Mesendoderm (in vitro differentiated cells): ENCODE results near the gene NCCRP1.

Source experiments
- DNase-seq: peaks from one replicate; pipeline ENCODE4 v3.0.0; 2013
- H2AK5ac ChIP-seq: 2 replicates; pipeline ENCODE4 v1.6.1; 2013; ENCODE audit warnings: low read length, inconsistent platforms
- H2BK120ac ChIP-seq: 2 replicates; pipeline ENCODE4 v1.6.1; 2013; ENCODE audit warnings: low read depth, mild to moderate bottlenecking, low read length, moderate library complexity, mixed read lengths
- H2BK15ac ChIP-seq: replicated peaks from 2 replicates; pipeline ENCODE4 v1.6.1; 2013; ENCODE audit warnings: low read depth, mild to moderate bottlenecking, moderate library complexity
- H2BK5ac ChIP-seq: 2 replicates; pipeline ENCODE4 v1.6.1; 2013; ENCODE audit warnings: low read length, inconsistent platforms
- H3K18ac ChIP-seq: 2 replicates; pipeline ENCODE4 v1.6.1; 2013; ENCODE audit warnings: mild to moderate bottlenecking, low read length, mixed read lengths
- H3K23ac ChIP-seq: one replicate; pipeline ENCODE4 v1.6.1; 2013; ENCODE audit warnings: low read length
- H3K27ac ChIP-seq: 2 replicates; pipeline ENCODE4 v1.5.1; 2013; ENCODE audit warnings: low read depth, mild to moderate bottlenecking, inconsistent platforms, low read length, moderate library complexity
- H3K27me3 ChIP-seq: 2 replicates; pipeline ENCODE4 v1.6.1; 2013; ENCODE audit warnings: low read length, control low read depth, mild to moderate bottlenecking, inconsistent platforms; ENCODE audit not compliant: insufficient read depth, poor library complexity
- H3K36me3 ChIP-seq: 2 replicates; pipeline ENCODE4 v1.6.1; 2013; ENCODE audit warnings: low read length, inconsistent platforms; ENCODE audit not compliant: control insufficient read depth, insufficient read depth
- H3K4ac ChIP-seq: one replicate; pipeline ENCODE4 v1.6.1; 2013; ENCODE audit warnings: low read depth, mild to moderate bottlenecking, low read length, moderate library complexity
- H3K4me1 ChIP-seq: 2 replicates; pipeline ENCODE4 v1.6.1; 2013; ENCODE audit warnings: low read depth, low read length, inconsistent platforms; ENCODE audit not compliant: control insufficient read depth
- H3K4me2 ChIP-seq: 2 replicates; pipeline ENCODE4 v1.6.1; 2013; ENCODE audit warnings: low read length
- H3K4me3 ChIP-seq: 2 replicates; pipeline ENCODE4 v1.5.1; 2013; ENCODE audit warnings: mild to moderate bottlenecking, low read length
- H3K56ac ChIP-seq: one replicate; pipeline ENCODE4 v1.6.1; 2013; ENCODE audit warnings: low read length
- H3K79me1 ChIP-seq: 2 replicates; pipeline ENCODE4 v1.6.1; 2013; ENCODE audit warnings: low read length, inconsistent platforms
- H3K79me2 ChIP-seq: 2 replicates; pipeline ENCODE4 v1.6.1; 2013; ENCODE audit warnings: mild to moderate bottlenecking, low read length; ENCODE audit not compliant: control insufficient read depth, insufficient read depth
- H3K9ac ChIP-seq: 2 replicates; pipeline ENCODE4 v1.6.1; 2013; ENCODE audit warnings: low read length, inconsistent platforms
- H4K5ac ChIP-seq: one replicate; pipeline ENCODE4 v1.6.1; 2013; ENCODE audit warnings: low read length
- H4K8ac ChIP-seq: one replicate; pipeline ENCODE4 v1.6.1; 2013; ENCODE audit warnings: low read depth, mild to moderate bottlenecking, control low read depth, low read length, moderate library complexity
- WGBS: extraction: QIAGEN DNeasy Blood & Tissue Kit; methylation state at CpG from one replicate; pipeline ENCODE4 v1.1.7; 2013; ENCODE audit warnings: low lambda C conversion rate, missing lambda C conversion rate; ENCODE audit not compliant: insufficient coverage; ENCODE audit errors: extremely low coverage; 5-methylcytosine and 5-hydroxymethylcytosine counted together

The NCCRP1 gene

DNA sequence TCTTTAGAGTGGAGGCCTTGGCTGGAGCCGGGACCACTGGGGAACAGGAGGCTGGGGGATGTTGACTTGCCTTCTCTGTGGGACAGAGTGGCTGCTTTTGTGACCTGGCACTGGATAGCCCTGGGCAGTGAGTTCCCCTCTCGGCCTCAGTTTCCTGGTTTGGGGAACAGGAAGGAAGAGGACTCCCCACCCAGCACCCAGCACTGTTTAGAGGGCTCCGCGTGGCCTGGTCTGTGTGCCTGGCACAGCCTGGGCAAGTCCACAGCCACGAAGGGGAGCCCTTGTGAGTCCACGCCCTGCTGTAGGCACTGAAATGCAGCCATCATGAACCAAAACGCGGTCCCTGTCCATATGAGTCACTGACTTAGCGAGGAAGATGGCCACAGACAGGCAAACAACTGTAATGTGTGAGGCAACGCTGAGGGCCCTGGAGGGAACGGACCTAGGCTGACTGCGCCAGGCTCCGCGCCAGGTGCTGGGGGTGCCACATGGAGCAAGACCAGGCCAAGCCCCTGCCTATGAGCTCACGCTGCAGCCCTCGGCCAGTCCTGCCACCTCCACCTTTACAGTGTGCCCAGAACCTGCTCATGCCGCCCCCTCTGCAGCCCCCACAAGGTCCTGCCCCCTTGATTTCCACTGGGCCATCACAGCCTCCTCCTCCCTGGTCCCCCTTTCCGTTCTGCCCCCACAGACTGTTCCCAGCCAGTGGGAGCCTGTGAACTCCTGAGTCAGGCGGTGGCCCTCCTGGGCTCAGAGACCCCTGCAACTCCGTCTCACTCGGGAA lies 35.7 kb upstream of the NCCRP1 start:
- Histone ChIP-seq H3K4me2 (no peak overlapping the region), H3K27ac (no peak overlapping the region)

GRCh38 chr19:39162441-39163043 lies 34.2 kb upstream of the NCCRP1 start:
- H3K56ac ChIP-seq = no peak overlapping the region
- no peak overlapping the region for H4K5ac ChIP-seq
- H2AK5ac ChIP-seq = no peak overlapping the region
- H3K4me3 ChIP-seq = no peak overlapping the region
- no peaks in the 10 kb centered on the region for H3K27me3 ChIP-seq
- H3K36me3 ChIP-seq = no peaks in the 10 kb centered on the region
- H2BK15ac ChIP-seq = no peak overlapping the region
- H3K79me1 ChIP-seq = peaks cover 18% of the 10 kb centered on the region
- H3K4ac ChIP-seq = no peak overlapping the region
- WGBS = no CpG with 5 or more reads among the region's 15 CpGs
- peaks cover 2% of the 10 kb centered on the region for H3K4me1 ChIP-seq
- H3K27ac ChIP-seq = no peak overlapping the region
- no peak overlapping the region for H4K8ac ChIP-seq
- H2BK120ac ChIP-seq = no peak overlapping the region
- no peak overlapping the region for H3K18ac ChIP-seq
- DNase-seq = no peak
- no peak overlapping the region for H2BK5ac ChIP-seq
- H3K4me2 ChIP-seq = no peak overlapping the region
- H3K23ac ChIP-seq = no peak overlapping the region
- peaks cover 6% of the 10 kb centered on the region for H3K79me2 ChIP-seq
- no peak overlapping the region for H3K9ac ChIP-seq

More for the DNA sequence above, 35.7 kb upstream of the NCCRP1 start:
- H2BK120ac ChIP-seq = no peak overlapping the region
- no peaks in the 10 kb centered on the region for H3K36me3 ChIP-seq
- no CpG with 5 or more reads among the region's 21 CpGs for WGBS
- no peak overlapping the region for H4K5ac ChIP-seq
- no peaks in the 10 kb centered on the region for H3K4me1 ChIP-seq
- no peak for DNase-seq
- H4K8ac ChIP-seq = no peak overlapping the region
- H3K18ac ChIP-seq = no peak overlapping the region
- peaks cover 14% of the 10 kb centered on the region for H3K79me2 ChIP-seq
- H3K79me1 ChIP-seq = peaks cover 24% of the 10 kb centered on the region
- H2AK5ac ChIP-seq = no peak overlapping the region
- H2BK15ac ChIP-seq = no peak overlapping the region
- no peak overlapping the region for H3K56ac ChIP-seq
- no peak overlapping the region for H3K4me3 ChIP-seq
- H2BK5ac ChIP-seq = no peak overlapping the region
- no peak overlapping the region for H3K4ac ChIP-seq
- H3K27me3 ChIP-seq = no peaks in the 10 kb centered on the region
- no peak overlapping the region for H3K9ac ChIP-seq
- H3K23ac ChIP-seq = no peak overlapping the region

- no peak overlapping the region for H3K23ac ChIP-seq
- no peak for DNase-seq
- H3K79me2 ChIP-seq = peaks cover 1% of the 10 kb centered on the region
- no peak overlapping the region for H2AK5ac ChIP-seq
- H2BK120ac ChIP-seq = no peak overlapping the region
- no peak overlapping the region for H3K4me2 ChIP-seq
- no peak overlapping the region for H3K27ac ChIP-seq
- H4K5ac ChIP-seq = no peak overlapping the region
- H3K4me1 ChIP-seq = peaks cover 2% of the 10 kb centered on the region
- H3K4me3 ChIP-seq = no peak overlapping the region
- H3K56ac ChIP-seq = no peak overlapping the region
- no peak overlapping the region for H3K9ac ChIP-seq
- H3K79me1 ChIP-seq = peaks cover 13% of the 10 kb centered on the region
- WGBS = no CpG with 5 or more reads among the region's 9 CpGs
- H3K18ac ChIP-seq = no peak overlapping the region
- H3K4ac ChIP-seq = no peak overlapping the region
- no peak overlapping the region for H2BK15ac ChIP-seq
- no peak overlapping the region for H4K8ac ChIP-seq
- no peaks in the 10 kb centered on the region for H3K27me3 ChIP-seq
- H2BK5ac ChIP-seq = no peak overlapping the region
- no peaks in the 10 kb centered on the region for H3K36me3 ChIP-seq
These were observed 33.1 kb upstream of the NCCRP1 start for GRCh38 chr19:39163621-39164020.

- Histone ChIP-seq H3K4me1 (peaks cover 2% of the 10 kb centered on the region), H3K4ac (no peak overlapping the region), H3K79me1 (peaks cover 9% of the 10 kb centered on the region), H3K4me3 (no peak overlapping the region), H4K5ac (no peak overlapping the region), H3K4me2 (no peak overlapping the region), H3K36me3 (no peaks in the 10 kb centered on the region), H3K79me2 (no peaks in the 10 kb centered on the region), H4K8ac (no peak overlapping the region), H2BK15ac (no peak overlapping the region), H2BK5ac (no peak overlapping the region), H3K23ac (no peak overlapping the region), H3K27ac (no peak overlapping the region), H3K56ac (no peak overlapping the region), H3K18ac (no peak overlapping the region), H3K27me3 (no peaks in the 10 kb centered on the region), H2AK5ac (no peak overlapping the region), H3K9ac (no peak overlapping the region), H2BK120ac (no peak overlapping the region)
- DNase-seq = no peak
- no CpG with 5 or more reads among the region's 6 CpGs for WGBS
These were observed 32.5 kb upstream of the NCCRP1 start for GRCh38 chr19:39164289-39164688.

GRCh38 chr19:39165857-39166256 lies 30.9 kb upstream of the NCCRP1 start:
- Histone ChIP-seq H4K5ac (no peak overlapping the region), H3K4me3 (no peak overlapping the region), H3K36me3 (no peaks in the 10 kb centered on the region), H3K9ac (no peak overlapping the region), H3K27me3 (no peaks in the 10 kb centered on the region), H4K8ac (no peak overlapping the region), H3K79me2 (no peaks in the 10 kb centered on the region), H3K4me2 (no peak overlapping the region), H2AK5ac (no peak overlapping the region), H3K23ac (no peak overlapping the region), H2BK15ac (no peak overlapping the region), H2BK5ac (no peak overlapping the region), H3K56ac (no peak overlapping the region), H3K18ac (no peak overlapping the region), H3K79me1 (peaks cover 9% of the 10 kb centered on the region), H3K4ac (no peak overlapping the region), H3K27ac (no peak overlapping the region), H2BK120ac (no peak overlapping the region), H3K4me1 (peaks cover 2% of the 10 kb centered on the region)
- DNase-seq = no peak
- WGBS = no CpG with 5 or more reads among the region's 7 CpGs
